Vagina (tissue), 2 donors: Measurements from ENCODE around the gene NCK1.

Experiments used
- POLR2A ChIP-seq, 2 donors: fragments of 450-650 bp; IDR thresholded peaks; one replicate each; pipeline ENCODE4 v1.6.1; 2017; ENCODE audit warnings: antibody characterized with exemption in 2 of 2, mild to moderate bottlenecking in 2 of 2, moderate library complexity in 2 of 2
- TF ChIP-seq, protein P1 (sequence below), 3 experiments: fragments of 450-650 bp in 2 of 3; fragments of 200-600 bp in 1 of 3; sonication (generic) in 1 of 3; IDR thresholded peaks; one replicate each; pipeline ENCODE4 v1.5.1; 2017 to 2019; ENCODE audit warnings: antibody characterized with exemption in 3 of 3, mild to moderate bottlenecking in 2 of 3, moderate library complexity in 2 of 3

DNA sequence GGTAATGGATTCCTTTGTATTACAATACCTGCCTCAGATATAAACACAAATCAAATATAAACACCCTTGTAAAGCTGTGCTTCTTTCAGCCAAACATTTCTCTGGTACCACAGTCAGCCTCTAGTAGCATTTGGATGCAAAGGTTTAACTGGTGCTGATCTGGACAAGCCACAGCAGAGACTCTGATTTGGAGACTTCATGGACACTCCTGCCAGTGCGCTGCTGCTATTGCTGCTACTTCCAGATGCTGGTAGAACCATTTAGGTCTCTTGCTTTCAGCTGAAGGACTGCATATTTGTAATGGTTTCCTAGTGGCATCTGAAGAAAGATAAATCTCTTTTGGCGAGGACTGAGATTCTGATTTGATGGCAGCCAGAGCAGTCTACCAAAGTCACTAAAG lies 36.9 kb downstream of the NCK1 start:
- TF ChIP-seq, protein P1, sequence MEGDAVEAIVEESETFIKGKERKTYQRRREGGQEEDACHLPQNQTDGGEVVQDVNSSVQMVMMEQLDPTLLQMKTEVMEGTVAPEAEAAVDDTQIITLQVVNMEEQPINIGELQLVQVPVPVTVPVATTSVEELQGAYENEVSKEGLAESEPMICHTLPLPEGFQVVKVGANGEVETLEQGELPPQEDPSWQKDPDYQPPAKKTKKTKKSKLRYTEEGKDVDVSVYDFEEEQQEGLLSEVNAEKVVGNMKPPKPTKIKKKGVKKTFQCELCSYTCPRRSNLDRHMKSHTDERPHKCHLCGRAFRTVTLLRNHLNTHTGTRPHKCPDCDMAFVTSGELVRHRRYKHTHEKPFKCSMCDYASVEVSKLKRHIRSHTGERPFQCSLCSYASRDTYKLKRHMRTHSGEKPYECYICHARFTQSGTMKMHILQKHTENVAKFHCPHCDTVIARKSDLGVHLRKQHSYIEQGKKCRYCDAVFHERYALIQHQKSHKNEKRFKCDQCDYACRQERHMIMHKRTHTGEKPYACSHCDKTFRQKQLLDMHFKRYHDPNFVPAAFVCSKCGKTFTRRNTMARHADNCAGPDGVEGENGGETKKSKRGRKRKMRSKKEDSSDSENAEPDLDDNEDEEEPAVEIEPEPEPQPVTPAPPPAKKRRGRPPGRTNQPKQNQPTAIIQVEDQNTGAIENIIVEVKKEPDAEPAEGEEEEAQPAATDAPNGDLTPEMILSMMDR (IDR thresholded peaks at IDR 0.05): no peak
- no peak for TF ChIP-seq POLR2A (IDR thresholded peaks at IDR 0.05)
